ENCODE measurements around the gene SLC16A6. TPM values are rescaled to one million over a fixed set of nuclear protein-coding genes. Genes with fewer than 3 reads are reported as not detected.

SLC16A6 gene
- total RNA-seq, 1 donor from 2014 or later, result 0.23 TPM

DNA sequence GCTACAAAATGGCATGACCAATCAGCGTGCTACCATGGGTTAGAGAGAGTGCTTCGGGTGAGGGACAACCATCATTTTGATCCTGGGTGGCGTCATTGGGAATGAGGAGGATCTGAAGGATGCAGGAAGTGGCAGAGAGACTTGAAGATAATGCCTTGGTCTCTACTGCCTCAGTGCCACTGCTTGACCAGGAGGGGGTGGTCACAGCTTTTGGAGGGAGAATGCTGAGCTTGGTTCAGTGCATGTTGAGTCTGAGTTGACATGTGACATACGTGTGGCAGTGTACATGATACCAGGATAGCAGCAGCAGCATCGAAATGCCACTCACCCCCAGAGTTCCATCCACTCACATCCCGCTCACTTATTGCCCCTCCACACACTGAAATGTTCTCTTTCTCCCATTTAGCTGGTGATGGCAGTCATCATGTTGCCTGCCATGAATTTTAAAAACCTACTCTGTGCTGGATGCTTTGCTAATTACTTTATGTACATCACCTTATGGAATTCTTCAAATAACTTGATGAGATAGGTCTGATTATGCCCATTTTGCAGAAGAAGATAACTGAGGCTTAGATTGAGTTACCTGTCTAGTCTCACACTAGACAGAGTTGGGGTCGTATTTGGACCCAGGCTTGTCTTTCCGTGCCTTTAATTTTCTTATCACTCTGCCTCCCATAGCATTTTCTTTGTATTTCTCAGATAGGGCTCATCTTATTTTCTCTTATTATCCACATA lies 37.1 kb upstream of the SLC16A6 start:
- Mint-ChIP-seq H3K9me3 (peaks cover 11% of the 10 kb centered on the region), H3K27ac (ENCODE audit: unreplicated experiment) (no peak overlapping the region), H3K36me3 (ENCODE audit: low read depth) (peaks cover 11% of the 10 kb centered on the region), H3K4me3 (no peak overlapping the region), H3K27me3 (ENCODE audit: low read depth) (no peaks in the 10 kb centered on the region), H3K4me1 (no peaks in the 10 kb centered on the region)
- TF ChIP-seq CTCF (conservative IDR thresholded peaks at IDR 0.05), result no peak
- DNase-seq (ENCODE audit: low read depth, low spot score), result no peak

DNA sequence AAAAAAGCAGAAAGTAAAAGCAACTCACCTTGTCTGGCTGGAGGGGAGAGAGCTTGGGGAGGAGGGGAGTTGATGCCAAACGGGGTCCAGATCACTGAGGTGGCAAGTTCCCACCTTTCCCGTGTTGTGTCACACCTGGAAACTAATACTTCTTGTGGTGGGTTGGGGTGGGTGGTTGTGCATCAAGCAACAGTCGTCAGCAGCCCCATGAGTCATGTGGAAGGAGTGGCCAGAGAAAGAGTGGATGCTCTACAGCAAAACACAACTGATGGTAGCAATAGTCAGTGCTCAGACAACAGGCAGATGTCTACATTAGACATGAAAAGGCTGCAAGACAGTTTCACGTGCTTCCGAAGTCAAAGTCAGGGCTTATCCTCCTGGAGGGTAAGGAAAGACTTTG lies 35.8 kb upstream of the SLC16A6 start:
- Mint-ChIP-seq H3K27ac (ENCODE audit: unreplicated experiment) (no peak overlapping the region), H3K9me3 (peaks cover 5% of the 10 kb centered on the region), H3K4me1 (peaks cover 4% of the 10 kb centered on the region), H3K36me3 (ENCODE audit: low read depth) (peaks cover 9% of the 10 kb centered on the region), H3K4me3 (no peak overlapping the region), H3K27me3 (ENCODE audit: low read depth) (no peaks in the 10 kb centered on the region)
- DNase-seq (ENCODE audit: low read depth, low spot score), result no peak
- no peak for TF ChIP-seq CTCF (conservative IDR thresholded peaks at IDR 0.05)

GRCh38 chr17:68325961-68326360 lies 35.0 kb upstream of the SLC16A6 start:
- no peak for DNase-seq (ENCODE audit: low read depth, low spot score)
- peaks cover 7% of the 10 kb centered on the region for H3K4me1 Mint-ChIP-seq
- no peak overlapping the region for H3K27ac Mint-ChIP-seq (ENCODE audit: unreplicated experiment)
- no peaks in the 10 kb centered on the region for H3K27me3 Mint-ChIP-seq (ENCODE audit: low read depth)
- no peak overlapping the region for H3K4me3 Mint-ChIP-seq
- peaks cover 3% of the 10 kb centered on the region for H3K9me3 Mint-ChIP-seq
- H3K36me3 Mint-ChIP-seq (ENCODE audit: low read depth), result peaks cover 7% of the 10 kb centered on the region
- no peak for TF ChIP-seq CTCF (conservative IDR thresholded peaks at IDR 0.05)

GRCh38 chr17:68324654-68325336 lies 33.9 kb upstream of the SLC16A6 start:
- Mint-ChIP-seq H3K27me3 (ENCODE audit: low read depth) (no peaks in the 10 kb centered on the region), H3K4me1 (peaks cover 19% of the 10 kb centered on the region), H3K9me3 (no peaks in the 10 kb centered on the region), H3K36me3 (ENCODE audit: low read depth) (peaks cover 3% of the 10 kb centered on the region), H3K27ac (ENCODE audit: unreplicated experiment) (no peak overlapping the region), H3K4me3 (no peak overlapping the region)
- TF ChIP-seq CTCF (conservative IDR thresholded peaks at IDR 0.05), result no peak
- DNase-seq (ENCODE audit: low read depth, low spot score), result no peak

- H3K9me3 Mint-ChIP-seq, result no peaks in the 10 kb centered on the region
- no peak for TF ChIP-seq CTCF (conservative IDR thresholded peaks at IDR 0.05)
- no peak overlapping the region for H3K27ac Mint-ChIP-seq (ENCODE audit: unreplicated experiment)
- no peak for DNase-seq (ENCODE audit: low read depth, low spot score)
- H3K4me1 Mint-ChIP-seq, result peaks cover 26% of the 10 kb centered on the region
- H3K36me3 Mint-ChIP-seq (ENCODE audit: low read depth), result no peaks in the 10 kb centered on the region
- no peak overlapping the region for H3K4me3 Mint-ChIP-seq
- H3K27me3 Mint-ChIP-seq (ENCODE audit: low read depth), result no peaks in the 10 kb centered on the region
Measured at GRCh38 chr17:68324114-68324513, 33.2 kb upstream of the SLC16A6 start.
